ENCODE measurements around the gene STK32C.

GRCh38 chr10:132326344-132326889 lies 18.7 kb upstream of the STK32C start:
- TF ChIP-seq EZH2 (IDR thresholded peaks at IDR 0.05), result no peak
- no peak for TF ChIP-seq POLR2AphosphoS5 (IDR thresholded peaks at IDR 0.05; ENCODE audit: borderline replicate concordance, low read depth, low read length)
- TF ChIP-seq FOXP2 (optimal IDR thresholded peaks at IDR 0.05; ENCODE audit: control extremely low read depth, extremely low read length, insufficient read depth), result no peak

All from SK-N-MC (cell line).